Osteoblast (primary cell): Measurements from ENCODE around the gene ADCY5. TPM values are rescaled to one million over a fixed set of nuclear protein-coding genes. Genes with fewer than 3 reads are reported as not detected.

ENCODE experiments used
- DNase-seq: peaks from one replicate; pipeline ENCODE4 v3.0.0; 2011; ENCODE audit warnings: low spot score, mixed read lengths; ENCODE audit not compliant: insufficient read length; ENCODE audit errors: missing footprints
- H2AFZ ChIP-seq: 2 replicates; pipeline ENCODE4 v1.6.0; 2011; ENCODE audit warnings: mild to moderate bottlenecking, low read length
- H3K27ac ChIP-seq: 2 replicates; pipeline ENCODE4 v1.5.1; 2011; ENCODE audit warnings: mild to moderate bottlenecking, low read depth, low read length, moderate library complexity
- H3K27me3 ChIP-seq: 2 replicates; pipeline ENCODE4 v1.6.0; 2012; ENCODE audit warnings: mild to moderate bottlenecking, control low read depth, inconsistent platforms, low read length, moderate library complexity; ENCODE audit not compliant: insufficient read depth
- H3K36me3 ChIP-seq: 2 replicates; pipeline ENCODE4 v1.5.1; 2011; ENCODE audit warnings: mild to moderate bottlenecking, low read length, control low read depth, moderate library complexity; ENCODE audit not compliant: insufficient read depth
- H3K4me1 ChIP-seq: 2 replicates; pipeline ENCODE4 v1.5.1; 2011; ENCODE audit warnings: mild to moderate bottlenecking, low read length, control low read depth, moderate library complexity; ENCODE audit not compliant: insufficient read depth
- H3K4me2 ChIP-seq: 2 replicates; pipeline ENCODE4 v1.6.0; 2011; ENCODE audit warnings: mild to moderate bottlenecking, low read length; ENCODE audit not compliant: insufficient read depth
- H3K4me3 ChIP-seq: fragments of 200-600 bp; sonication (generic); 3 replicates; pipeline ENCODE4 v1.5.1; 2012; ENCODE audit warnings: mild to moderate bottlenecking, low read length, inconsistent platforms; ENCODE audit not compliant: insufficient read depth
- H3K79me2 ChIP-seq: 2 replicates; pipeline ENCODE4 v1.6.0; 2012; ENCODE audit warnings: mild to moderate bottlenecking, low read length, control low read depth, inconsistent platforms; ENCODE audit not compliant: insufficient read depth
- H3K9me3 ChIP-seq: 2 replicates; pipeline ENCODE4 v1.5.1; 2011; ENCODE audit warnings: low read depth, low read length, control low read depth
- H4K20me1 ChIP-seq: 2 replicates; pipeline ENCODE4 v1.6.0; 2012; ENCODE audit warnings: mild to moderate bottlenecking, low read length, control low read depth; ENCODE audit not compliant: insufficient read depth
- total RNA-seq: library from RNA; depleted of rRNA; stranded (reverse); fragments of >200 nt; gene quantifications from 2 replicates; pipeline ENCODE4 v1.2.3, GENCODE V29; 2012
- TF ChIP-seq, protein P1 (sequence below): IDR thresholded peaks from 2 replicates; pipeline ENCODE4 v1.5.1; 2011; ENCODE audit warnings: mild to moderate bottlenecking, low read depth, low read length, moderate library complexity; ENCODE audit errors: extremely low read depth

The ADCY5 gene
- total RNA-seq, 1 donor, result 0.72 TPM

- H3K4me1 ChIP-seq, result no peaks in the 10 kb centered on the region
- H2AFZ ChIP-seq, result no peak overlapping the region
- H3K4me2 ChIP-seq, result no peak overlapping the region
- H3K9me3 ChIP-seq, result no peaks in the 10 kb centered on the region
- H3K27me3 ChIP-seq, result peaks cover 42% of the 10 kb centered on the region
- H3K79me2 ChIP-seq, result no peaks in the 10 kb centered on the region
- no peaks in the 10 kb centered on the region for H3K36me3 ChIP-seq
- no peak overlapping the region for H3K4me3 ChIP-seq
- DNase-seq, result no peak
- TF ChIP-seq, protein P1, sequence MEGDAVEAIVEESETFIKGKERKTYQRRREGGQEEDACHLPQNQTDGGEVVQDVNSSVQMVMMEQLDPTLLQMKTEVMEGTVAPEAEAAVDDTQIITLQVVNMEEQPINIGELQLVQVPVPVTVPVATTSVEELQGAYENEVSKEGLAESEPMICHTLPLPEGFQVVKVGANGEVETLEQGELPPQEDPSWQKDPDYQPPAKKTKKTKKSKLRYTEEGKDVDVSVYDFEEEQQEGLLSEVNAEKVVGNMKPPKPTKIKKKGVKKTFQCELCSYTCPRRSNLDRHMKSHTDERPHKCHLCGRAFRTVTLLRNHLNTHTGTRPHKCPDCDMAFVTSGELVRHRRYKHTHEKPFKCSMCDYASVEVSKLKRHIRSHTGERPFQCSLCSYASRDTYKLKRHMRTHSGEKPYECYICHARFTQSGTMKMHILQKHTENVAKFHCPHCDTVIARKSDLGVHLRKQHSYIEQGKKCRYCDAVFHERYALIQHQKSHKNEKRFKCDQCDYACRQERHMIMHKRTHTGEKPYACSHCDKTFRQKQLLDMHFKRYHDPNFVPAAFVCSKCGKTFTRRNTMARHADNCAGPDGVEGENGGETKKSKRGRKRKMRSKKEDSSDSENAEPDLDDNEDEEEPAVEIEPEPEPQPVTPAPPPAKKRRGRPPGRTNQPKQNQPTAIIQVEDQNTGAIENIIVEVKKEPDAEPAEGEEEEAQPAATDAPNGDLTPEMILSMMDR, result no peak
- H4K20me1 ChIP-seq, result no peaks in the 10 kb centered on the region
- no peak overlapping the region for H3K27ac ChIP-seq
These were observed 34.3 kb upstream of the ADCY5 start for GRCh38 chr3:123483146-123483545.

- Histone ChIP-seq H3K4me3 (no peak overlapping the region), H3K9me3 (no peaks in the 10 kb centered on the region), H3K4me2 (no peak overlapping the region), H4K20me1 (no peaks in the 10 kb centered on the region), H3K79me2 (no peaks in the 10 kb centered on the region), H3K27me3 (peaks cover 46% of the 10 kb centered on the region), H2AFZ (no peak overlapping the region), H3K4me1 (no peaks in the 10 kb centered on the region), H3K36me3 (no peaks in the 10 kb centered on the region), H3K27ac (no peak overlapping the region)
- TF ChIP-seq, protein P1, result no peak
- no peak for DNase-seq
These were observed 33.0 kb upstream of the ADCY5 start for GRCh38 chr3:123481722-123482457.

DNA sequence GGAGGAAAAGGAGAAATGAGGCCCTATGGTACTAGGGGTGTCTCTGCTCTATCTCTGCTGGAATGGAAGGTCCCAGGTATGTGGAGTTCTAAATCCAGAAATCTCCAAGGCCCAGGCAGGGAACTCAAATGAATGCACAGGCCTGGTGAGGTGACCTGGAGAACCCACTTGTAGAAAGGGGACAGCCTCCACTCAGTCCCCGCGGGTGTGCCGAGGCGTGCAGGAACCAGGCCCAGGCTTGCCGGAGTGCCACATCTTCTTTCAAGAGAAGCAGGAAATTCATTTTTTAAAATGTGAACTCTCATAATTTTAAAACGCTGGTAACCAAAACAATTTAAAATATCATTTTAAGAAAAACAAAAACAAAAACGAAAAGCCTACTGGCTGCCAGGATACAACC is 32.2 kb upstream of the ADCY5 start:
- DNase-seq, result no peak
- Histone ChIP-seq H3K36me3 (no peaks in the 10 kb centered on the region), H3K4me2 (no peak overlapping the region), H3K27me3 (peaks cover 45% of the 10 kb centered on the region), H3K4me3 (no peak overlapping the region), H3K79me2 (no peaks in the 10 kb centered on the region), H2AFZ (no peak overlapping the region), H3K4me1 (no peaks in the 10 kb centered on the region), H3K27ac (no peak overlapping the region), H4K20me1 (no peaks in the 10 kb centered on the region), H3K9me3 (no peaks in the 10 kb centered on the region)
- TF ChIP-seq, protein P1, result no peak

DNA sequence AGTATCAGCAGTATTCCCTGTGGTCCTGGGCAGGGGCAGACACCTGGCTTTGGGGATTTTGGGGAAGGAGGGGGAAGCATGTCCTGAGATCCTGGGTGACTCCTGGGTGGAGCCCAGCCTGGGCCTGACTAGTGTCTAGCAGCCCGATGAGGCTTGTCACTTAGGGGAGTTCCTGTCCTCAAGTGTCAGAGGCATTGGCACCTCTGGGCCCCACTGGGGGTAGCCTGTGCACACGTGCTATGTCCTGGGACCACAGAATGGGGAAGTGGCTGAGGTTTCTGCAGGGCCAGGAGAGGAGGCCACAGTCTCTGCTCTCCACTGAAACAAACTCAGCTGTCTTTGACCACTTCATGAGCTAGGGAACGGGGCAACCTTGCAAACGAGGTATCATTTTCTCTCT is 31.5 kb upstream of the ADCY5 start:
- Histone ChIP-seq H3K79me2 (no peaks in the 10 kb centered on the region), H2AFZ (no peak overlapping the region), H4K20me1 (no peaks in the 10 kb centered on the region), H3K9me3 (no peaks in the 10 kb centered on the region), H3K4me1 (no peaks in the 10 kb centered on the region), H3K27me3 (peaks cover 50% of the 10 kb centered on the region), H3K4me2 (no peak overlapping the region), H3K36me3 (no peaks in the 10 kb centered on the region), H3K27ac (no peak overlapping the region), H3K4me3 (no peak overlapping the region)
- DNase-seq, result no peak
- TF ChIP-seq, protein P1, result no peak
